NB4 (cell line): Measurements from ENCODE around the gene KRT4.

Source experiments
- CTCF ChIP-seq: IDR thresholded peaks from one replicate; pipeline ENCODE4 v1.5.1; 2012; ENCODE audit warnings: low read depth, low read length
- MAX ChIP-seq: IDR thresholded peaks from 2 replicates; pipeline ENCODE4 v1.6.1; 2011; ENCODE audit warnings: low read depth, low read length

- TF ChIP-seq MAX (no peak), CTCF (no peak)
These were observed 26.4 kb downstream of the KRT4 start for GRCh38 chr12:52787324-52788191.
